Kidney (tissue), 22 donors: Measurements from ENCODE around the gene PLPPR2. TPM values are rescaled to one million over a fixed set of nuclear protein-coding genes. Genes with fewer than 3 reads are reported as not detected.
"Not testable (repeated sequence)": the region's sequence is repeated elsewhere in the genome, so short reads cannot be mapped to it uniquely, and the experiment has no call there.

Experiments
- DNase-seq, 5 donors: peaks; one replicate each; pipeline ENCODE4 v3.0.0-alpha.2; 2013 to 2020
- FAIRE-seq: peaks from 2 replicates; lab custom pipeline; 2012; peaks lifted over from hg19 to GRCh38; lab: Jason Lieb, UNC
- H3K27ac ChIP-seq, 2 donors: one replicate each; pipeline ENCODE4 v1.7.0; 2013; ENCODE audit warnings: low read depth in 2 of 2, low read length in 2 of 2, inconsistent platforms in 1 of 2
- H3K27me3 ChIP-seq: one replicate; pipeline ENCODE4 v1.7.1; 2013; ENCODE audit warnings: low read length, inconsistent platforms; ENCODE audit not compliant: control insufficient read depth, insufficient read depth
- H3K36me3 ChIP-seq, 3 donors: one replicate each; pipeline versions ENCODE4 v1.7.0 to v1.7.1; 2013; ENCODE audit warnings: low read length in 3 of 3, control low read depth in 1 of 3, inconsistent platforms in 1 of 3; ENCODE audit not compliant: insufficient read depth in 3 of 3, control insufficient read depth in 2 of 3
- H3K4me1 ChIP-seq, 3 donors: one replicate each; pipeline versions ENCODE4 v1.7.0 to v1.7.1; 2013; ENCODE audit warnings: low read length in 3 of 3, inconsistent platforms in 1 of 3, low read depth in 1 of 3; ENCODE audit not compliant: control insufficient read depth in 2 of 3, insufficient read depth in 2 of 3
- H3K4me3 ChIP-seq, 3 donors: one replicate each; pipeline versions ENCODE4 v1.7.0 to v1.8.1; 2013; ENCODE audit warnings: low read length in 3 of 3, control low read depth in 1 of 3, inconsistent platforms in 1 of 3
- H3K9ac ChIP-seq, 3 donors: one replicate each; pipeline versions ENCODE4 v1.7.0 to v1.7.1; 2013; ENCODE audit warnings: low read length in 3 of 3, control low read depth in 1 of 3, inconsistent platforms in 1 of 3
- H3K9me3 ChIP-seq, 3 donors: one replicate each; pipeline versions ENCODE4 v1.7.0 to v1.7.1; 2013; ENCODE audit warnings: low read length in 3 of 3, control low read depth in 1 of 3, inconsistent platforms in 1 of 3; ENCODE audit not compliant: control insufficient read depth in 2 of 3, insufficient read depth in 1 of 3
- intact Hi-C: fragments of 100-400 bp; cut with DNase I; formaldehyde crosslinking; loops from one replicate; pipeline ENCODE4 v1.11.1; 2022
- long read RNA-seq, 10 donors: library from polyadenylated mRNA in 1 of 10; unstranded in 1 of 10; transcript quantifications; one replicate each; pipeline ENCODE4 v2.0.0 and lab custom pipeline, GENCODE V29; 2021 to 2026
- polyA plus RNA-seq: library from polyadenylated mRNA; stranded (reverse); fragments of 350-450 nt; fragmentation: Illumina TruSeq; extraction: RNeasy Lipid Tissue Mini Kit (QIAGEN cat#74804); gene quantifications from one replicate; pipeline ENCODE4 v1.2.3, GENCODE V29; 2014; ENCODE audit warnings: low read depth, low replicate concordance; ENCODE audit not compliant: insufficient read depth
- total RNA-seq: library from RNA; stranded (reverse); fragmentation: NEBNext Ultra II Directional; extraction: Animal tissue kit (Norgen Biotek cat#: 25700); gene quantifications from one replicate; pipeline ENCODE4 v1.2.1, GENCODE V29; 2021
- TF ChIP-seq, protein P1 (sequence below): IDR thresholded peaks from 3 replicates; pipeline ENCODE4 v1.5.1; 2012; ENCODE audit warnings: mild to moderate bottlenecking, moderate library complexity, borderline replicate concordance; ENCODE audit not compliant: insufficient read depth; ENCODE audit errors: extremely low read depth
- donor health status: control.
- donor health status: control.
- donor health status: control.
- donor health status: control.
- donor health status: control.
- donor health status: DM: yes; HTN: yes; CAD: no.
- donor health status: Normal renal cell carcinoma (clear cell type).

The PLPPR2 gene, protein sequence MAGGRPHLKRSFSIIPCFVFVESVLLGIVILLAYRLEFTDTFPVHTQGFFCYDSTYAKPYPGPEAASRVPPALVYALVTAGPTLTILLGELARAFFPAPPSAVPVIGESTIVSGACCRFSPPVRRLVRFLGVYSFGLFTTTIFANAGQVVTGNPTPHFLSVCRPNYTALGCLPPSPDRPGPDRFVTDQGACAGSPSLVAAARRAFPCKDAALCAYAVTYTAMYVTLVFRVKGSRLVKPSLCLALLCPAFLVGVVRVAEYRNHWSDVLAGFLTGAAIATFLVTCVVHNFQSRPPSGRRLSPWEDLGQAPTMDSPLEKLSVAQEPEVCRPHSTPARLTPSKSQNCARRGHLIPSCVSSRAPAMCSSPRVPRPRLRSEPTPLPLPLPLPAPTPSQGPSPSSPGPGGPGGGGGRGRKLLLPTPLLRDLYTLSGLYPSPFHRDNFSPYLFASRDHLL
- total RNA-seq (22.5 TPM), polyA plus RNA-seq (11.7 TPM)
- long read RNA-seq, donor 1, partial matches to known transcripts = 0 of 2 reads
- long read RNA-seq, donor 1, other reads (novel, unspliced or antisense) = 0 of 2 reads
- long read RNA-seq, donor 2, partial matches to known transcripts = 0 of 1 reads
- long read RNA-seq, donor 2, other reads (novel, unspliced or antisense) = 0 of 1 reads
- long read RNA-seq, donor 3, partial matches to known transcripts = 0 of 1 reads
- long read RNA-seq, donor 3, other reads (novel, unspliced or antisense) = 0 of 1 reads
- long read RNA-seq, donor 4, partial matches to known transcripts = 0 of 1 reads
- long read RNA-seq, donor 4, other reads (novel, unspliced or antisense) = 0 of 1 reads
- long read RNA-seq, donor 5 = 0 reads
- long read RNA-seq, donor 6, partial matches to known transcripts = 0 of 2 reads
- long read RNA-seq, donor 6, other reads (novel, unspliced or antisense) = 0 of 2 reads
- long read RNA-seq, donor 7, partial matches to known transcripts = 9 of 12 reads
- long read RNA-seq, donor 7, other reads (novel, unspliced or antisense) = 3 of 12 reads
- long read RNA-seq, donor 8, partial matches to known transcripts = 0 of 3 reads
- long read RNA-seq, donor 8, other reads (novel, unspliced or antisense) = 0 of 3 reads
- long read RNA-seq, donor 9 = 0 reads
- long read RNA-seq, donor 10, partial matches to known transcripts = 0 of 2 reads
- long read RNA-seq, donor 10, other reads (novel, unspliced or antisense) = 0 of 2 reads

GRCh38 chr19:11355160-11356073 lies at the start of gene PLPPR2:
TSS of gene PLPPR2 (plus strand) at chr19:11355432. CDS start at chr19:11357674, 2,242 bp downstream.
- no peaks in the 10 kb centered on the region for H3K9me3 ChIP-seq
- peak within 1 kb of the TSS; percentile 55 to 92 (median 65) for H3K4me3 ChIP-seq
- H3K36me3 ChIP-seq = no peaks in the 10 kb centered on the region
- peaks cover 2% of the 10 kb centered on the region for H3K27me3 ChIP-seq
- peak; percentile 85 to 98 (median 95) for DNase-seq
- TF ChIP-seq, protein P1, sequence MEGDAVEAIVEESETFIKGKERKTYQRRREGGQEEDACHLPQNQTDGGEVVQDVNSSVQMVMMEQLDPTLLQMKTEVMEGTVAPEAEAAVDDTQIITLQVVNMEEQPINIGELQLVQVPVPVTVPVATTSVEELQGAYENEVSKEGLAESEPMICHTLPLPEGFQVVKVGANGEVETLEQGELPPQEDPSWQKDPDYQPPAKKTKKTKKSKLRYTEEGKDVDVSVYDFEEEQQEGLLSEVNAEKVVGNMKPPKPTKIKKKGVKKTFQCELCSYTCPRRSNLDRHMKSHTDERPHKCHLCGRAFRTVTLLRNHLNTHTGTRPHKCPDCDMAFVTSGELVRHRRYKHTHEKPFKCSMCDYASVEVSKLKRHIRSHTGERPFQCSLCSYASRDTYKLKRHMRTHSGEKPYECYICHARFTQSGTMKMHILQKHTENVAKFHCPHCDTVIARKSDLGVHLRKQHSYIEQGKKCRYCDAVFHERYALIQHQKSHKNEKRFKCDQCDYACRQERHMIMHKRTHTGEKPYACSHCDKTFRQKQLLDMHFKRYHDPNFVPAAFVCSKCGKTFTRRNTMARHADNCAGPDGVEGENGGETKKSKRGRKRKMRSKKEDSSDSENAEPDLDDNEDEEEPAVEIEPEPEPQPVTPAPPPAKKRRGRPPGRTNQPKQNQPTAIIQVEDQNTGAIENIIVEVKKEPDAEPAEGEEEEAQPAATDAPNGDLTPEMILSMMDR = no peak
- FAIRE-seq = no peak
- H3K9ac ChIP-seq = peak within 1 kb of the TSS; percentile 62 to 78 (median 71)
- intact Hi-C loops = no loop called here
- peaks cover 3 to 8% (median 4%) of the 10 kb centered on the region in 3 donors for H3K4me1 ChIP-seq
- H3K27ac ChIP-seq = no peak within 1 kb of the TSS

DNA sequence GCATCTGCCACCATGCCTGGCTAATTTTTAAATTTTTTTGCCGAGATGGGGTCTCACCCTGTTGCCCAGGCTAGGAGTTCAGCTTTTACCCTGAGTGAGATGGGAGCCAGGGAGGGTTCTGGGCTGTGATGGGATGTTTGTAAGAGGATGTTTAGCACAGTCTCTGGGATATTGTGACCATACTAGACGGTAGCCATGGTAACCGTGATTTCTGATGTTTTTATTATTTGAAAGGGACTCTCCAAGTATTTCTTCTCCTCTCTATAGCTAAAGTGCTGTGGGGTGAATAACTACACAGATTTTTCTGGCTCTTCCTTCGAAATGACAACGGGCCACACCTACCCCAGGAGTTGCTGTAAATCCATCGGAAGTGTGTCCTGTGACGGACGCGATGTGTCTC lies 48.9 kb upstream of the PLPPR2 start:
- H3K4me3 ChIP-seq = no peak overlapping the region
- H3K27me3 ChIP-seq = no peaks in the 10 kb centered on the region
- no peaks in the 10 kb centered on the region for H3K36me3 ChIP-seq
- TF ChIP-seq, protein P1 = no peak
- no peak for FAIRE-seq
- no peaks in the 10 kb centered on the region for H3K4me1 ChIP-seq
- H3K9me3 ChIP-seq = no peaks in the 10 kb centered on the region
- intact Hi-C loops = no loop called here
- DNase-seq = no peak
- no peak overlapping the region for H3K9ac ChIP-seq
- no peak overlapping the region for H3K27ac ChIP-seq

DNA sequence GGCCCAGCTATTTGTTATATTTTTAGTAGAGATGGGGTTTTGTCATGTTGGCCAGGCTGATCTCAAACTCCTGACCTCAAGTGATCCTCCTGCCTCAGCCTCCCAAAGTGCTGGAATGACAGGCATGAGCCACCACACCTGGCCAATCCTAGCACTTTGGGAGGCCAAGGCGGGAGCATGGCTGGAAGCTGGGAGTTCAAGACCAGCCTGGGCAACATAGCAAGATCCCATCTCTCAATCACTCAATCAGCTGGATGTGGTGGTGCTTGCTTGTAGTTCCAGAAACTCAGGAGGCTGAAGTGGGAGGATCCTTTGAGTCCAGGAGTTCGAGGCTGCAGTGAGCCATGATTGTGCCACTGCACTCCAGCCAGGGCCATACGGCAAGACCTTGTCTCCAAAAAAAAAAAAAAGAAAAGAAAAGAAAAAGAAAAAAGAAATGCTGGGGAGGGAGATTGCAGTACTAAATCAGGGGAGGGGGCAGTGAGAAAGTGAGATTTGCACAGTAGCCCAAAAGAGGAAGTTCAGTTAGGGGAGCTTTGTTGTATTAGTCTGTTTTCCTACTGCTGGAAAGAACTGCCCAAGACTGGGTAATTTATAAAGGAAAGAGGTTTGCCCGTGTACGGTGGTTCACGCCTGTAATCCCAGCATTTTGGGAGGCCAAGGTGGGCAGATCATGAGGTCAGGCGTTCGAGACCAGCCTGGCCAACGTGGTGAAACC lies 34.8 kb upstream of the PLPPR2 start:
- H3K27ac ChIP-seq, H3K4me3 ChIP-seq, H3K9ac ChIP-seq, intact Hi-C loops, H3K36me3 ChIP-seq, DNase-seq, H3K27me3 ChIP-seq, FAIRE-seq, H3K9me3 ChIP-seq: not testable (repeated sequence)
- peaks cover 4 to 14% (median 8%) of the 10 kb centered on the region in 3 donors for H3K4me1 ChIP-seq
